SK-N-SH (cell line): ENCODE measurements around the gene NKX6-2.

Source experiments
- EZH2phosphoT487 ChIP-seq: fragments of 200-600 bp; sonication (generic); IDR thresholded peaks from 2 replicates; pipeline ENCODE4 v1.6.1; 2017; ENCODE audit warnings: low read depth, mixed run types, mild to moderate bottlenecking, antibody characterized with exemption, moderate library complexity, borderline replicate concordance
- RCOR1 ChIP-seq: fragments of 150-350 bp; IDR thresholded peaks from 2 replicates; pipeline ENCODE4 v1.6.1; 2017; ENCODE audit warnings: antibody characterized with exemption, low read length
- TF ChIP-seq, protein P1 (sequence below): fragments of 200-600 bp; sonication (generic); IDR thresholded peaks from 2 replicates; pipeline ENCODE4 v1.6.1; 2017; ENCODE audit warnings: antibody characterized with exemption, mild to moderate bottlenecking, moderate library complexity
- TF ChIP-seq, protein P2 (sequence below): IDR thresholded peaks from 2 replicates; pipeline ENCODE4 v1.4.0; 2012; ENCODE audit warnings: low read depth

DNA sequence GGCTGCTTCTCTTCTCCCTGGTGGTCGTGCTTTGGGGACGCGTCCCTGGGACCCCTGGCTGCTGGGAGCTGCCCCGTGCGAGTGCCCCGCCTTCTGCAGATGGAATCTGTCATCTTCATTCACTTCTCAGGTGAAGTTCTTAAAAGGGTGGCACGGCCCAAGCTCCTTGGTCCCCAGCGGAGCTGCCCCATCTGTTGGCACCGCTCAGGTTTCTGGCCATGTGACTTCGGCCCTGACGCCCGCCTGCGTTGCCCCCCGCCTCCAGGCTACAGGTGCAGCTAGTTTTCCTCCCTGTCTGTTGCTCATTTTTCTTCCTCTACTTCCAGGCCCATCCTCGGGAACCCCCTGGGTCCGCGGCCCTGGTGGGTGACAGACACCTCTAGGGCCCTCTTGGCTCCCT, 6.8 kb upstream of the NKX6-2 start:
- TF ChIP-seq, protein P1, sequence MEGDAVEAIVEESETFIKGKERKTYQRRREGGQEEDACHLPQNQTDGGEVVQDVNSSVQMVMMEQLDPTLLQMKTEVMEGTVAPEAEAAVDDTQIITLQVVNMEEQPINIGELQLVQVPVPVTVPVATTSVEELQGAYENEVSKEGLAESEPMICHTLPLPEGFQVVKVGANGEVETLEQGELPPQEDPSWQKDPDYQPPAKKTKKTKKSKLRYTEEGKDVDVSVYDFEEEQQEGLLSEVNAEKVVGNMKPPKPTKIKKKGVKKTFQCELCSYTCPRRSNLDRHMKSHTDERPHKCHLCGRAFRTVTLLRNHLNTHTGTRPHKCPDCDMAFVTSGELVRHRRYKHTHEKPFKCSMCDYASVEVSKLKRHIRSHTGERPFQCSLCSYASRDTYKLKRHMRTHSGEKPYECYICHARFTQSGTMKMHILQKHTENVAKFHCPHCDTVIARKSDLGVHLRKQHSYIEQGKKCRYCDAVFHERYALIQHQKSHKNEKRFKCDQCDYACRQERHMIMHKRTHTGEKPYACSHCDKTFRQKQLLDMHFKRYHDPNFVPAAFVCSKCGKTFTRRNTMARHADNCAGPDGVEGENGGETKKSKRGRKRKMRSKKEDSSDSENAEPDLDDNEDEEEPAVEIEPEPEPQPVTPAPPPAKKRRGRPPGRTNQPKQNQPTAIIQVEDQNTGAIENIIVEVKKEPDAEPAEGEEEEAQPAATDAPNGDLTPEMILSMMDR = no peak
- no peak for TF ChIP-seq EZH2phosphoT487
- TF ChIP-seq, protein P2, sequence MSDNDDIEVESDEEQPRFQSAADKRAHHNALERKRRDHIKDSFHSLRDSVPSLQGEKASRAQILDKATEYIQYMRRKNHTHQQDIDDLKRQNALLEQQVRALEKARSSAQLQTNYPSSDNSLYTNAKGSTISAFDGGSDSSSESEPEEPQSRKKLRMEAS = no peak
- no peak for TF ChIP-seq RCOR1
